ENCODE data around the gene SLC6A9. TPM values are rescaled to one million over a fixed set of nuclear protein-coding genes. Genes with fewer than 3 reads are reported as not detected.
A peak's percentile ranks its signal among the peaks of the same experiment; 100 is the strongest.

SLC6A9 gene
- total RNA-seq, 1 donor from 2014 or later, result 24.3 TPM

- H3K27me3 ChIP-seq, result no peaks in the 10 kb centered on the region
- H3K9me3 ChIP-seq, result no peaks in the 10 kb centered on the region
- TF ChIP-seq POLR2AphosphoS5 (IDR thresholded peaks at IDR 0.05; ENCODE audit: insufficient read depth in 1 of 2, low read depth in 1 of 2) (peak; percentile 45 to 54), POLR2A (IDR thresholded peaks at IDR 0.05) (peak in 1 of 2 donors; percentile 45), CTCF (IDR thresholded peaks at IDR 0.05) (no peak)
- H3K4me1 ChIP-seq, result peaks cover 31% of the 10 kb centered on the region
- intact Hi-C loops (cut with DNase I), result no loop called here
- peak overlapping the region; percentile 69 to 95 for H3K4me3 ChIP-seq
- no peak for DNase-seq (ENCODE audit: extremely low spot score in 2 of 2)
- peak overlapping the region; percentile 89 for H3K27ac ChIP-seq
- no peaks in the 10 kb centered on the region for H3K36me3 ChIP-seq
Observed at GRCh38 chr1:44029911-44030604, 1.2 kb downstream of the SLC6A9 start.

- Histone ChIP-seq H3K9me3 (no peaks in the 10 kb centered on the region), H3K36me3 (no peaks in the 10 kb centered on the region), H3K27me3 (no peaks in the 10 kb centered on the region), H3K4me1 (peaks cover 31% of the 10 kb centered on the region), H3K4me3 (peak overlapping the region; percentile 69 to 95), H3K27ac (peak overlapping the region; percentile 89)
- no peak for TF ChIP-seq POLR2AphosphoS5 (IDR thresholded peaks at IDR 0.05; ENCODE audit: insufficient read depth in 1 of 2, low read depth in 1 of 2)
- intact Hi-C loops (cut with DNase I), result no loop called here
- no peak for DNase-seq (ENCODE audit: extremely low spot score in 2 of 2)
Observed at GRCh38 chr1:44029260-44029910, 1.9 kb downstream of the SLC6A9 start.

- Histone ChIP-seq H3K27ac (no peak overlapping the region), H3K9me3 (no peaks in the 10 kb centered on the region), H3K27me3 (no peaks in the 10 kb centered on the region), H3K4me3 (no peak overlapping the region), H3K36me3 (peaks cover 0 to 5% of the 10 kb centered on the region in 2 donors), H3K4me1 (peaks cover 28% of the 10 kb centered on the region)
- no peak for TF ChIP-seq POLR2AphosphoS5 (IDR thresholded peaks at IDR 0.05; ENCODE audit: insufficient read depth in 1 of 2, low read depth in 1 of 2)
- no peak for TF ChIP-seq CTCF (IDR thresholded peaks at IDR 0.05)
- TF ChIP-seq POLR2A (IDR thresholded peaks at IDR 0.05), result no peak
- intact Hi-C loops (cut with DNase I), result no loop called here
- no peak for DNase-seq (ENCODE audit: extremely low spot score in 2 of 2)
Observed at GRCh38 chr1:44027320-44027719, 3.9 kb downstream of the SLC6A9 start.

- peaks cover 33% of the 10 kb centered on the region for H3K4me1 ChIP-seq
- H3K27ac ChIP-seq, result peak overlapping the region; percentile 16
- no peak overlapping the region for H3K4me3 ChIP-seq
- H3K36me3 ChIP-seq, result peaks cover 0 to 11% of the 10 kb centered on the region in 2 donors
- intact Hi-C loops (cut with DNase I), result no loop called here
- TF ChIP-seq POLR2AphosphoS5 (IDR thresholded peaks at IDR 0.05; ENCODE audit: insufficient read depth in 1 of 2, low read depth in 1 of 2), result no peak
- no peak for TF ChIP-seq CTCF (IDR thresholded peaks at IDR 0.05)
- TF ChIP-seq POLR2A (IDR thresholded peaks at IDR 0.05), result no peak
- H3K27me3 ChIP-seq, result no peaks in the 10 kb centered on the region
- H3K9me3 ChIP-seq, result no peaks in the 10 kb centered on the region
- no peak for DNase-seq (ENCODE audit: extremely low spot score in 2 of 2)
Observed at GRCh38 chr1:44025816-44026215, 5.4 kb downstream of the SLC6A9 start.

GRCh38 chr1:44024903-44025525 is 6.2 kb downstream of the SLC6A9 start:
- Histone ChIP-seq H3K9me3 (no peaks in the 10 kb centered on the region), H3K4me1 (peaks cover 37% of the 10 kb centered on the region), H3K27ac (no peak overlapping the region), H3K4me3 (no peak overlapping the region), H3K36me3 (peaks cover 0 to 12% of the 10 kb centered on the region in 2 donors), H3K27me3 (no peaks in the 10 kb centered on the region)
- no peak for DNase-seq (ENCODE audit: extremely low spot score in 2 of 2)
- intact Hi-C loops (cut with DNase I), result no loop called here
- no peak for TF ChIP-seq POLR2A (IDR thresholded peaks at IDR 0.05)
- TF ChIP-seq POLR2AphosphoS5 (IDR thresholded peaks at IDR 0.05; ENCODE audit: insufficient read depth in 1 of 2, low read depth in 1 of 2), result no peak
- TF ChIP-seq CTCF (IDR thresholded peaks at IDR 0.05), result no peak
